HFFc6 (cell line): ENCODE results near the gene LARGE1. TPM values are rescaled to one million over a fixed set of nuclear protein-coding genes. Genes with fewer than 3 reads are reported as not detected.

Experiments used
- DNase-seq: peaks from one replicate; pipeline ENCODE4 v3.0.0-alpha.2; 2018
- H3K27ac Mint-ChIP-seq: 2 replicates; pipeline ENCODE4 v1.8.0; 2020; ENCODE audit warnings: mild to moderate bottlenecking, mixed read lengths
- H3K27me3 Mint-ChIP-seq: 2 replicates; pipeline ENCODE4 v1.8.0; 2021; ENCODE audit warnings: mild to moderate bottlenecking, moderate library complexity, mixed read lengths; ENCODE audit not compliant: insufficient read depth
- H3K36me3 Mint-ChIP-seq: 2 replicates; pipeline ENCODE4 v1.8.0; 2021; ENCODE audit warnings: low read depth, mixed read lengths
- H3K4me1 Mint-ChIP-seq: 2 replicates; pipeline ENCODE4 v1.8.0; 2020; ENCODE audit warnings: low read depth, mixed read lengths
- H3K4me3 Mint-ChIP-seq: 2 replicates; pipeline ENCODE4 v1.8.0; 2020; ENCODE audit warnings: mild to moderate bottlenecking, moderate library complexity, mixed read lengths
- H3K9me3 Mint-ChIP-seq: 2 replicates; pipeline ENCODE4 v1.8.0; 2020; ENCODE audit warnings: mild to moderate bottlenecking, mixed read lengths
- total RNA-seq, 6 experiments: library from RNA; stranded (reverse); fragmentation: NEBNext Ultra II Directional; extraction: Animal tissue kit (Norgen Biotek cat#: 25700); gene quantifications; 2 replicates in 1 of 6; 3 replicates in 5 of 6; pipeline ENCODE4 v1.2.3, GENCODE V29; 2021
- TF ChIP-seq, protein P1 (sequence below): fragments of 200-600 bp; sonication (generic); IDR thresholded peaks from 2 replicates; pipeline ENCODE4 v1.5.0; 2021; ENCODE audit warnings: antibody characterized with exemption, mild to moderate bottlenecking

The LARGE1 gene
- total RNA-seq, 6 experiments from 2014 or later = 4.9 to 7.3 (median 6.5) TPM

DNA sequence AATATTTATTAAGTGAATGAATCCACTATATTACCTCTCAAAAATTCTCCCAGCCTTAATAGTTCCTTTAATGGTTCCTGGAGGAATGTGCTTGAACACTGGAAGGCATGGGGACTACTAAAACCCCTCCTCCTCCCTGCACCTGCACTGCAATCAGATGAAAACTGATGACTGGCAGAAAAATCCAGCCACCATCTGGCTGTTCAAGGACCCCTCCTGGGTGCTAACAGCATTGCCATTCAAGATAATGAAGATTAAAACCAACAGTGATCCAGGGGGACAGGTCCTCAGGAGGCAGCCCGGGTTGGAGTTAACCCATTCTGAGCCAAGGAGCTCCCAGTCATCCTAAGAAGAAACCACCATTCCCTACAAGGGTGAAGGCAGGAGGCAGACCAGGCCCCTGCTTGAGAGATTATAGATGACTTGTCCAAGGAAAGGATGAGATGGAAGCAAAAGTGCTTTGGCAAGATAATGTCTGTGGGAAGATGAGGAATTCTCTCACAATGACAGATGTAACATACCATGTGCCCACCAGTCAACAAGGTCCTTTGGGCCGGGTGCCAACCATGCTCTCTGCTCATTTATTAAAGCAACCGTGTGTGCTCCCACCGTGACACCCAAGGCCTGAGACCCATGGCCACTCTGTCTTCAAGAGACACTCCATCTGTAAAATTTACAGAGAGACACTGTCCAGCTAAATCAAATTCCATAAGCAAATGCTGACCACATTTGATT, 90.6 kb downstream of the LARGE1 start:
- no peak for DNase-seq
- Mint-ChIP-seq H3K27me3 (no peaks in the 10 kb centered on the region), H3K9me3 (peaks cover 42% of the 10 kb centered on the region), H3K36me3 (no peaks in the 10 kb centered on the region), H3K4me1 (no peaks in the 10 kb centered on the region), H3K4me3 (no peak overlapping the region), H3K27ac (no peak overlapping the region)
- TF ChIP-seq, protein P1, sequence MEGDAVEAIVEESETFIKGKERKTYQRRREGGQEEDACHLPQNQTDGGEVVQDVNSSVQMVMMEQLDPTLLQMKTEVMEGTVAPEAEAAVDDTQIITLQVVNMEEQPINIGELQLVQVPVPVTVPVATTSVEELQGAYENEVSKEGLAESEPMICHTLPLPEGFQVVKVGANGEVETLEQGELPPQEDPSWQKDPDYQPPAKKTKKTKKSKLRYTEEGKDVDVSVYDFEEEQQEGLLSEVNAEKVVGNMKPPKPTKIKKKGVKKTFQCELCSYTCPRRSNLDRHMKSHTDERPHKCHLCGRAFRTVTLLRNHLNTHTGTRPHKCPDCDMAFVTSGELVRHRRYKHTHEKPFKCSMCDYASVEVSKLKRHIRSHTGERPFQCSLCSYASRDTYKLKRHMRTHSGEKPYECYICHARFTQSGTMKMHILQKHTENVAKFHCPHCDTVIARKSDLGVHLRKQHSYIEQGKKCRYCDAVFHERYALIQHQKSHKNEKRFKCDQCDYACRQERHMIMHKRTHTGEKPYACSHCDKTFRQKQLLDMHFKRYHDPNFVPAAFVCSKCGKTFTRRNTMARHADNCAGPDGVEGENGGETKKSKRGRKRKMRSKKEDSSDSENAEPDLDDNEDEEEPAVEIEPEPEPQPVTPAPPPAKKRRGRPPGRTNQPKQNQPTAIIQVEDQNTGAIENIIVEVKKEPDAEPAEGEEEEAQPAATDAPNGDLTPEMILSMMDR = no peak

DNA sequence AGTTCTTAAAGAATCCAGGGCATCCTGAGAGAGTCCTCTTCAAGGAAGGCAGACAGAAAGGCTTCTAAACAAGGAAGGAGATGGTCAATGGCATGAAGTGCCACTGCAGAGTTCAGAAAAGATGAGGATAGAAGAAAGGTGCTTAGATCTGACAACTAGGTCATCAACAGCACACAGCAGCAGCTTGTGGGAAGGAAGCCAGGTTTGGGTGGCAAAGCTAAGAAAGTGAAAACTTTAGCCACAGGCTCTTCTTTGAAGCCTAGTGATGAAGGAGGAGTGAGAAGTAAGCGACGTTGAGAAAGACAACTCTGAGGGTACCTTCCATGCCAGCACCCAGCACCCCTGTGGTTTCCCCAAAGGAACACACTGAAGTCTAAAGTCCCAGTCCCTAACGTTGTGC, 92.0 kb downstream of the LARGE1 start:
- no peaks in the 10 kb centered on the region for H3K36me3 Mint-ChIP-seq
- H3K4me3 Mint-ChIP-seq = no peak overlapping the region
- H3K4me1 Mint-ChIP-seq = peaks cover 9% of the 10 kb centered on the region; the same call in 1 of the 2 replicates
- TF ChIP-seq, protein P1 = no peak
- no peak for DNase-seq
- H3K9me3 Mint-ChIP-seq = peaks cover 52% of the 10 kb centered on the region
- no peak overlapping the region for H3K27ac Mint-ChIP-seq
- H3K27me3 Mint-ChIP-seq = no peaks in the 10 kb centered on the region

DNA sequence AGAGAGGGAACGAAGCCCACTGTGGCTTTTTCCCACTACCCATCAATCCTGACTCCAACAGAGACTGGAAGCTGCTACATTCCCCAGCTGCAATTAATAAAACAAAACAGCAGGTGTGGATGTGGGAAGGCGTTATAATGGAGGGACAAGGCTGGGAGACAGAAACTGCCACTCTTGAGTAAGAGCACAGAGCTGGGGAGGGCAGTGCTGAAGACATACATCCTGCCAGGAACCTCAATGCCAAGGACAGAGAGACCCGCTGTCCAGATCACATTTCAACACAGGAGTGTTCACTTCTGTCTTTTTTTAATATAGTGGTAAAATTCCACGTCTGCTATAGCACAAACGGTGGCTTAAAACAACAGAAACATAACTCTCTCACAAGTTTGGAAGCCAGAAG, 94.5 kb downstream of the LARGE1 start:
- TF ChIP-seq, protein P1 = no peak
- H3K27me3 Mint-ChIP-seq = no peaks in the 10 kb centered on the region
- peaks cover 10% of the 10 kb centered on the region; the same call in 1 of the 2 replicates for H3K4me1 Mint-ChIP-seq
- no peak overlapping the region for H3K27ac Mint-ChIP-seq
- peaks cover 48% of the 10 kb centered on the region for H3K9me3 Mint-ChIP-seq
- no peaks in the 10 kb centered on the region for H3K36me3 Mint-ChIP-seq
- DNase-seq = no peak
- H3K4me3 Mint-ChIP-seq = no peak overlapping the region

DNA sequence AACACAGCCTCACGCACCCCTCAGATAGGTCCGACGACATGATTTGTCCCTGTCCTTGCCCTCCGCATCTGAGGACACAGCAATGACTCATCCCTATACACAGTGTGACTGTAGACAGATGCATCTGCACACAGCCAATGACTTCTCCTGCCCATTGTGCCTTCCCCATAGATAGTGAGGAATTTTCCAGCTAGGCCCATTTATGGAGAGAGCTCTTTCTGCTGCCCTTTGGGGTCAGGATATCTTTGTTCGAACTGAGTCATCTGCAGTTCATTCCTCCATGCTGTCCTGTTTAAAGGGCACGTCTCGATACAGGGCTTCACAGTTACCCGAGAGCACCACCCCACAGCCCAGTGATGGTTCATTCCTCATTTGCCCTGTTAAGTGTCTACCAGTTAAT, 96.7 kb downstream of the LARGE1 start:
- TF ChIP-seq, protein P1 = no peak
- no peaks in the 10 kb centered on the region for H3K36me3 Mint-ChIP-seq
- no peak overlapping the region for H3K4me3 Mint-ChIP-seq
- peak overlapping the region; percentile 45; the same call in 1 of the 2 replicates for H3K27ac Mint-ChIP-seq
- H3K4me1 Mint-ChIP-seq = peaks cover 10% of the 10 kb centered on the region; the same call in 1 of the 2 replicates
- peaks cover 42% of the 10 kb centered on the region for H3K9me3 Mint-ChIP-seq
- no peaks in the 10 kb centered on the region for H3K27me3 Mint-ChIP-seq
- DNase-seq = no peak

DNA sequence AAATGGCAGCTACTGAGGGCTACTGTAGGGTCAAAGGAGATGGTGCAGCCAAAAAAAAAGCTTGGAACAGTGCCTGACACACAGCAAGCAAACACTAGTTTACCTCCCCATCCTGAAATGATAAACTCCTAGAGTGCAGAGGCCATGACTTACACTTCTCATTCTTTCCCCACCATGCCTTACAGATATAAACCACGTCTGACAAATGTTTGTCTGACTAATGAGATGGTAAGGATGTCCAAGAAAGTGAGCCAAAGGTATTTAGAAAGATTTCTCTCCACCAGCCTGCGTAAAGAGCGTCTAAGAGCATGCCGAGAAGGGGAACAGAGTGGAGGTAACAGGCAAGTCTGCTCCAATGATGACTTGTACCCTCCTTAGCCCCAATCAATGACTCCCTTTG, 99.0 kb downstream of the LARGE1 start:
- Mint-ChIP-seq H3K4me1 (peaks cover 10% of the 10 kb centered on the region; the same call in 1 of the 2 replicates), H3K27ac (no peak overlapping the region)

More for the DNA sequence above, 99.0 kb downstream of the LARGE1 start:
- no peak for DNase-seq
- Mint-ChIP-seq H3K4me3 (no peak overlapping the region), H3K36me3 (no peaks in the 10 kb centered on the region), H3K27me3 (peaks cover 2% of the 10 kb centered on the region; the same call in 1 of the 2 replicates), H3K9me3 (peaks cover 46% of the 10 kb centered on the region)
- TF ChIP-seq, protein P1 = no peak
